ENCODE results near the gene ATP6V1F. TPM values are rescaled to one million over a fixed set of nuclear protein-coding genes. Genes with fewer than 3 reads are reported as not detected.

Gene ATP6V1F
- total RNA-seq, 2 experiments from 2014 or later: 124 to 140 TPM

- Mint-ChIP-seq H3K36me3 (ENCODE audit: low read depth) (no peaks in the 10 kb centered on the region), H3K4me3 (no peak overlapping the region), H3K4me1 (no peaks in the 10 kb centered on the region), H3K9me3 (no peaks in the 10 kb centered on the region), H3K27me3 (no peaks in the 10 kb centered on the region), H3K27ac (no peak overlapping the region)
- no peak for DNase-seq
- ChIA-PET POLR2A (no interaction called here), CTCF (interaction anchor here (7.3 kb wide), 1 partner anchor 43 kb away, joined by 32 read pairs; no protein-coding TSS in a partner anchor)
These were observed 22.9 kb upstream of the ATP6V1F start for GRCh38 chr7:128839751-128840177.

GRCh38 chr7:128840326-128841170 lies 22.1 kb upstream of the ATP6V1F start:
- no peaks in the 10 kb centered on the region for H3K36me3 Mint-ChIP-seq (ENCODE audit: low read depth)
- no peaks in the 10 kb centered on the region for H3K4me1 Mint-ChIP-seq
- no peak overlapping the region for H3K4me3 Mint-ChIP-seq
- CTCF ChIA-PET: interaction anchor here (1.9 to 7.3 kb wide), 2 partner anchors 23 to 43 kb away, joined by 10 to 32 read pairs; partner anchors contain the start of gene ATP6V1F
- POLR2A ChIA-PET: no interaction called here
- no peak for DNase-seq
- no peaks in the 10 kb centered on the region for H3K9me3 Mint-ChIP-seq
- no peak overlapping the region for H3K27ac Mint-ChIP-seq
- H3K27me3 Mint-ChIP-seq: no peaks in the 10 kb centered on the region

GRCh38 chr7:128841171-128841690 lies 21.4 kb upstream of the ATP6V1F start:
- Mint-ChIP-seq H3K9me3 (no peaks in the 10 kb centered on the region), H3K4me3 (no peak overlapping the region), H3K36me3 (ENCODE audit: low read depth) (no peaks in the 10 kb centered on the region), H3K4me1 (no peaks in the 10 kb centered on the region), H3K27me3 (no peaks in the 10 kb centered on the region), H3K27ac (no peak overlapping the region)
- ChIA-PET CTCF (interaction anchor here (1.9 to 7.3 kb wide), 2 partner anchors 22 to 42 kb away, joined by 10 to 32 read pairs; partner anchors contain the start of gene ATP6V1F), POLR2A (no interaction called here)
- DNase-seq: no peak

- H3K4me1 Mint-ChIP-seq: no peaks in the 10 kb centered on the region
- no peaks in the 10 kb centered on the region for H3K36me3 Mint-ChIP-seq (ENCODE audit: low read depth)
- CTCF ChIA-PET: interaction anchor here (0.7 to 7.3 kb wide), 11 partner anchors 19 to 250 kb away, joined by 3 to 32 read pairs (median 4); partner anchors contain the start of gene ATP6V1F
- POLR2A ChIA-PET: no interaction called here
- H3K27me3 Mint-ChIP-seq: no peaks in the 10 kb centered on the region
- H3K9me3 Mint-ChIP-seq: no peaks in the 10 kb centered on the region
- H3K4me3 Mint-ChIP-seq: no peak overlapping the region
- no peak overlapping the region for H3K27ac Mint-ChIP-seq
- peak; percentile 63 for DNase-seq
These were observed 20.6 kb upstream of the ATP6V1F start for GRCh38 chr7:128841921-128842673.

- POLR2A ChIA-PET: no interaction called here
- no peak overlapping the region for H3K27ac Mint-ChIP-seq
- CTCF ChIA-PET: interaction anchor here (1.0 to 7.3 kb wide), 9 partner anchors 10 to 249 kb away, joined by 3 to 32 read pairs (median 3); partner anchors contain the start of gene ATP6V1F
- H3K4me3 Mint-ChIP-seq: no peak overlapping the region
- no peaks in the 10 kb centered on the region for H3K9me3 Mint-ChIP-seq
- no peaks in the 10 kb centered on the region for H3K4me1 Mint-ChIP-seq
- H3K36me3 Mint-ChIP-seq (ENCODE audit: low read depth): no peaks in the 10 kb centered on the region
- DNase-seq: no peak
- H3K27me3 Mint-ChIP-seq: no peaks in the 10 kb centered on the region
These were observed 19.7 kb upstream of the ATP6V1F start for GRCh38 chr7:128842674-128843641.

- no peak for DNase-seq
- Mint-ChIP-seq H3K27ac (no peak overlapping the region), H3K27me3 (no peaks in the 10 kb centered on the region), H3K4me1 (no peaks in the 10 kb centered on the region), H3K36me3 (ENCODE audit: low read depth) (no peaks in the 10 kb centered on the region), H3K4me3 (no peak overlapping the region), H3K9me3 (no peaks in the 10 kb centered on the region)
- ChIA-PET CTCF (interaction anchor here (1.0 to 7.3 kb wide), 2 partner anchors 11 to 39 kb away, joined by 3 to 32 read pairs; no protein-coding TSS in a partner anchor), POLR2A (no interaction called here)
These were observed 18.6 kb upstream of the ATP6V1F start for GRCh38 chr7:128843938-128844621.

- no peak for DNase-seq
- Mint-ChIP-seq H3K36me3 (ENCODE audit: low read depth) (no peaks in the 10 kb centered on the region), H3K9me3 (no peaks in the 10 kb centered on the region), H3K4me3 (no peak overlapping the region), H3K27ac (no peak overlapping the region), H3K4me1 (no peaks in the 10 kb centered on the region), H3K27me3 (no peaks in the 10 kb centered on the region)
- ChIA-PET CTCF (interaction anchor here (0.6 to 7.3 kb wide), 2 partner anchors 17 to 38 kb away, joined by 3 to 32 read pairs; no protein-coding TSS in a partner anchor), POLR2A (no interaction called here)
These were observed 17.8 kb upstream of the ATP6V1F start for GRCh38 chr7:128844777-128845311.

- CTCF ChIA-PET: interaction anchor here (0.6 to 7.3 kb wide), 2 partner anchors 16 to 38 kb away, joined by 3 to 32 read pairs; no protein-coding TSS in a partner anchor
These were observed 17.2 kb upstream of the ATP6V1F start for GRCh38 chr7:128845475-128845874.

GRCh38 chr7:128845987-128846386 lies 16.7 kb upstream of the ATP6V1F start:
- no peak for DNase-seq
- H3K27me3 Mint-ChIP-seq: no peaks in the 10 kb centered on the region
- H3K4me3 Mint-ChIP-seq: no peak overlapping the region
- H3K27ac Mint-ChIP-seq: no peak overlapping the region
- no peaks in the 10 kb centered on the region for H3K9me3 Mint-ChIP-seq
- no peaks in the 10 kb centered on the region for H3K4me1 Mint-ChIP-seq
- CTCF ChIA-PET: no interaction called here
- no peaks in the 10 kb centered on the region for H3K36me3 Mint-ChIP-seq (ENCODE audit: low read depth)
- POLR2A ChIA-PET: no interaction called here

More at GRCh38 chr7:128845475-128845874, 17.2 kb upstream of the ATP6V1F start:
- Mint-ChIP-seq H3K27ac (no peak overlapping the region), H3K4me1 (no peaks in the 10 kb centered on the region), H3K27me3 (no peaks in the 10 kb centered on the region), H3K4me3 (no peak overlapping the region), H3K36me3 (ENCODE audit: low read depth) (no peaks in the 10 kb centered on the region), H3K9me3 (no peaks in the 10 kb centered on the region)
- POLR2A ChIA-PET: no interaction called here
- no peak for DNase-seq

- Mint-ChIP-seq H3K4me1 (no peaks in the 10 kb centered on the region), H3K27me3 (no peaks in the 10 kb centered on the region), H3K4me3 (no peak overlapping the region), H3K27ac (no peak overlapping the region), H3K36me3 (ENCODE audit: low read depth) (no peaks in the 10 kb centered on the region), H3K9me3 (no peaks in the 10 kb centered on the region)
- ChIA-PET CTCF (interaction anchor here (0.9 kb wide), 1 partner anchor 16 kb away, joined by 3 read pairs; the partner anchor contains the start of gene ATP6V1F), POLR2A (no interaction called here)
- no peak for DNase-seq
These were observed 15.7 kb upstream of the ATP6V1F start for GRCh38 chr7:128846781-128847444.

- H3K36me3 Mint-ChIP-seq (ENCODE audit: low read depth): no peaks in the 10 kb centered on the region
- CTCF ChIA-PET: no interaction called here
- POLR2A ChIA-PET: no interaction called here
- no peak overlapping the region for H3K27ac Mint-ChIP-seq
- no peaks in the 10 kb centered on the region for H3K9me3 Mint-ChIP-seq
- no peaks in the 10 kb centered on the region for H3K4me1 Mint-ChIP-seq
- DNase-seq: no peak
- H3K4me3 Mint-ChIP-seq: no peak overlapping the region
- no peaks in the 10 kb centered on the region for H3K27me3 Mint-ChIP-seq
These were observed 14.9 kb upstream of the ATP6V1F start for GRCh38 chr7:128847721-128848211.
